ENCODE results near the gene KCNMA1.

Gene KCNMA1

DNA sequence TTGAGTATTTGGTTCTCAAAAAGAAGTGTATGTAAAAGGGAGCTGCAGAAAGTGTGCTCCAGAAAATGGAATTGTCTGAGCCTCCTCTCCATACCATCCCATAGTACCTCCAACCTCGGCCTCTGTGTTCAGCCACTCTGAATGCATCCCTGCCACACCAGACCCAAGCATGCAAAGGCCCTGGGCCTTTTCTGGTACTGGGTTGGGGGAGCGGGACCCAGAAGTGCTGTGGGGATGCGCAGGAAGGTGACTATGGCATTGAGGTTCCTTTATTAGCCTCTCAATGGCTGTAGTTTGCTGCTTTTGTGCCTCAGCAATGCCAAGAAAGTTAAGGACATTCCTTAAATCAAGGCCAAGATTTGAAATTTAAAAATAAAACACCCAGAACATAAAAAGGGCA is 2.1 kb upstream of the KCNMA1 start:
- no peak overlapping the region for H3K4me2 ChIP-seq
- no peak overlapping the region for H3K9ac ChIP-seq

DNA sequence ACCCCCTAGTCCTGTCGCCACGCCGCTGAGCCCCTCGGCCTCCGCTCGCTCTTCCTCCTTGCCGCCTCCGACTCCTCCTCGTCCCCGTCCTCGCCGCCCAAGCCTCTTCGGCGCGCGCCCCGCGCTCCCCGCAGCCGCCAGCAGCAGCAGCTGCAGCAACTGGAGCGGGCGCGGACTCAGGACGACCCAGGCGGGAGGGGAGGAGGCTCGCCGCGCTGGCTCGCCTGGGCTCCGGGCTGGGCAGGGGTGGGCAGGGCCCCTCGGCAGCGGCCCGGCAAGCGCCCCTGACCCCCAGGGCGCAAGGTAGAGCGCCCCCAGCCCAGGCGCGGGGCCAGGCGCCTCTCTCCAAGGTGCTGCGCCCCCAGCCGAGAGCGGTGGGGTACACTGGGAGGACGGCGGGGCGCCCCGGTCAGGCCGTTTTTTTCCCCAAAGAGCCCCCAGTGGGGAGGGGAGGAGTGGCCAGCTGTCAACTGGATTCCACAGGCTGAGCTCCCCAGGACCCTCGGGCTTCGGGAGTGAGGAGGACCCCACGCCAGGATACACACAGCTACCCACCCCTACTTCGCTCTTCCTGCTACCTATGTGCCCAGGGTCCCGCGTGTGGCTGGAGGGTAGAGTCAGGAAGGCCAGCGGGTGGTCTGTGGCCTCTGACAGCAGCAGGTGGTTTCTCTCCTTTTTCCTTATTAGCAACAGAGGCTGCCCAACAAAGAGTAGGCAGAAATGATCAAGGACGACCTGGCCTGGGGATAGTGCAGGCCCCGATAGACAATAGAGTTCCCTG is 903 bp upstream of the KCNMA1 start:
- no peak overlapping the region for H3K9ac ChIP-seq
- no peaks in the 10 kb centered on the region for H3K36me3 ChIP-seq (ENCODE audit: insufficient read depth)
- no peaks in the 10 kb centered on the region for H3K27me3 ChIP-seq (ENCODE audit: insufficient read depth, low read depth)
- H3K4me3 ChIP-seq (IDR thresholded peaks at IDR 0.05; ENCODE audit: insufficient read depth, low read depth, low read length): no peak overlapping the region
- H2AFZ ChIP-seq (ENCODE audit: low read depth): no peak overlapping the region
- TF ChIP-seq, protein P1, sequence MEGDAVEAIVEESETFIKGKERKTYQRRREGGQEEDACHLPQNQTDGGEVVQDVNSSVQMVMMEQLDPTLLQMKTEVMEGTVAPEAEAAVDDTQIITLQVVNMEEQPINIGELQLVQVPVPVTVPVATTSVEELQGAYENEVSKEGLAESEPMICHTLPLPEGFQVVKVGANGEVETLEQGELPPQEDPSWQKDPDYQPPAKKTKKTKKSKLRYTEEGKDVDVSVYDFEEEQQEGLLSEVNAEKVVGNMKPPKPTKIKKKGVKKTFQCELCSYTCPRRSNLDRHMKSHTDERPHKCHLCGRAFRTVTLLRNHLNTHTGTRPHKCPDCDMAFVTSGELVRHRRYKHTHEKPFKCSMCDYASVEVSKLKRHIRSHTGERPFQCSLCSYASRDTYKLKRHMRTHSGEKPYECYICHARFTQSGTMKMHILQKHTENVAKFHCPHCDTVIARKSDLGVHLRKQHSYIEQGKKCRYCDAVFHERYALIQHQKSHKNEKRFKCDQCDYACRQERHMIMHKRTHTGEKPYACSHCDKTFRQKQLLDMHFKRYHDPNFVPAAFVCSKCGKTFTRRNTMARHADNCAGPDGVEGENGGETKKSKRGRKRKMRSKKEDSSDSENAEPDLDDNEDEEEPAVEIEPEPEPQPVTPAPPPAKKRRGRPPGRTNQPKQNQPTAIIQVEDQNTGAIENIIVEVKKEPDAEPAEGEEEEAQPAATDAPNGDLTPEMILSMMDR (conservative IDR thresholded peaks at IDR 0.05; ENCODE audit: low read depth, low read length): no peak
- H3K4me1 ChIP-seq (ENCODE audit: low read depth, poor library complexity, severe bottlenecking): peaks cover 5% of the 10 kb centered on the region
- no peaks in the 10 kb centered on the region for H4K20me1 ChIP-seq (ENCODE audit: insufficient read depth)
- no peak overlapping the region for H3K4me2 ChIP-seq
- no peaks in the 10 kb centered on the region for H3K79me2 ChIP-seq (ENCODE audit: insufficient read depth, low read depth)
- no peak overlapping the region for H3K27ac ChIP-seq

More for the DNA sequence above, 2.1 kb upstream of the KCNMA1 start:
- Histone ChIP-seq H3K79me2 (ENCODE audit: insufficient read depth, low read depth) (no peaks in the 10 kb centered on the region), H3K36me3 (ENCODE audit: insufficient read depth) (no peaks in the 10 kb centered on the region), H3K27me3 (ENCODE audit: insufficient read depth, low read depth) (no peaks in the 10 kb centered on the region), H3K4me1 (ENCODE audit: low read depth, poor library complexity, severe bottlenecking) (peaks cover 5% of the 10 kb centered on the region), H3K27ac (no peak overlapping the region), H2AFZ (ENCODE audit: low read depth) (no peak overlapping the region), H4K20me1 (ENCODE audit: insufficient read depth) (no peaks in the 10 kb centered on the region), H3K4me3 (IDR thresholded peaks at IDR 0.05; ENCODE audit: insufficient read depth, low read depth, low read length) (no peak overlapping the region)
- TF ChIP-seq, protein P1 (conservative IDR thresholded peaks at IDR 0.05; ENCODE audit: low read depth, low read length): no peak

DNA sequence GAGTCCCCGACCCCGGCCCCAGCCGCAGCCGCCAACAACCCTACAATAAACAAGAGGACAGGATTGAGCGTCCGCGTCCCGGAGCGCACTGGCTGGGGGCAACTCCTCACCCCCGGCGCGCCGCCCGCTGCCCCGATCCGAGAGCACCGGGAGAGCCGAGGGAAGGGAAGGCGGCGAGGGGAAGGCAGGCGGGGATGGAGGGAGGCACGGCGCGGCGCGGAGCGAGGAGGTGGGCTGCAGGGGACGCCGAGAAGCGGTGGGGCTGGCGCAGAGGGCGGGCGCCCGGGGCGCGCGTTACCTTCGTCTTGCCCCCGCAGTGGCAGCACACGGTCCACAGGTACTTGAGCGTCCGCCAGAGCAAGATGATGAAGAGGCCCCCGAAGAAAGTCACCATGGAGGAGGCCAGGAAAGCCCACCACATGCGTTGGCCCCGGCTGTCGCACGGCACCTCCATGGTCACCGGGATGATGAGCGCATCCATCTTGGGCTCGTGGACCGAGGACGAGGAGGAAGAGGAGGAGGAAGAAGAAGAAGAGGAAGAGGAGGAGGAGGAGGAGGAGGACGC is 559 bp downstream of the KCNMA1 start:
- Histone ChIP-seq H3K4me2 (peak overlapping the region; percentile 21; the same call in 1 of the 2 replicates), H3K27me3 (ENCODE audit: insufficient read depth, low read depth) (no peaks in the 10 kb centered on the region), H3K79me2 (ENCODE audit: insufficient read depth, low read depth) (no peaks in the 10 kb centered on the region), H3K4me1 (ENCODE audit: low read depth, poor library complexity, severe bottlenecking) (peaks cover 5% of the 10 kb centered on the region), H3K4me3 (IDR thresholded peaks at IDR 0.05; ENCODE audit: insufficient read depth, low read depth, low read length) (no peak overlapping the region), H3K36me3 (ENCODE audit: insufficient read depth) (no peaks in the 10 kb centered on the region), H4K20me1 (ENCODE audit: insufficient read depth) (no peaks in the 10 kb centered on the region), H2AFZ (ENCODE audit: low read depth) (peak overlapping the region; percentile 57; the same call in 1 of the 2 replicates), H3K9ac (no peak overlapping the region), H3K27ac (no peak overlapping the region)
- TF ChIP-seq, protein P1 (conservative IDR thresholded peaks at IDR 0.05; ENCODE audit: low read depth, low read length): no peak

DNA sequence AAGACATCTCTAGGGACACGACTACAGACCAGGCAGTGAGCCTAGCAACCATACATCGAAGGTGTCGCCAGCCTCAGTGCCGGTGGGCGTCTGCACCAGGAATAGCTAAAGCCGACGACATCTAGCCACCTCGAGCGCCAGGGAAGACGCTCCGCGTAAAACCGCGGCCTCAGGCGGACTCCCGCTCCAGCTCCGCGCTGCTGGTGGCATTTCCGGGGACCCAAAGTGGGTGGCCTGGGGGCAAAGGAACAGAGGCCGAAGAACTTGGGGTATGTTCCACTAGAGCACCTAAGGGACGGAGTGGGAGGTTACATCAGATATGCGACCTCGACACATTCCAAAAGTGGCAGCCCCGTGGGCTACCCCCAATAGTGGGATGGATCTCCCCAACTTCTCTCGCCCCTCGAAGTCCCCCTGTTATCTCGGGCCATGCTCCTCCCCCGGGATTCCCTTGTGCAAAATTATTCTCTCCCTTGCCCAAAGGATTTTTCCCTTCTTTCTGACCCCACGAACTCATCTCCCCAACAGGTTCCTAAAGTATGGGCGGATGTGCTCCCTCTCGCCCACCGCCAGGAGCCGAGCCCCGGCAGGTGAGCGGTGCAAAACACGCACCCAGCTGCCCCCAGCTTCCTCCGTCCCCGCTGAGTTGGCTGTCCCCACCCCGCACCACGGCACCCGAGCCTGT is 1.2 kb downstream of the KCNMA1 start:
- Histone ChIP-seq H3K4me3 (IDR thresholded peaks at IDR 0.05; ENCODE audit: insufficient read depth, low read depth, low read length) (no peak overlapping the region), H3K27me3 (ENCODE audit: insufficient read depth, low read depth) (no peaks in the 10 kb centered on the region), H3K4me2 (no peak overlapping the region)

More for the DNA sequence above, 1.2 kb downstream of the KCNMA1 start:
- H3K27ac ChIP-seq: no peak overlapping the region
- H3K4me1 ChIP-seq (ENCODE audit: low read depth, poor library complexity, severe bottlenecking): peaks cover 3% of the 10 kb centered on the region
- no peaks in the 10 kb centered on the region for H3K79me2 ChIP-seq (ENCODE audit: insufficient read depth, low read depth)
- no peaks in the 10 kb centered on the region for H4K20me1 ChIP-seq (ENCODE audit: insufficient read depth)
- no peak overlapping the region for H2AFZ ChIP-seq (ENCODE audit: low read depth)
- no peak overlapping the region for H3K9ac ChIP-seq
- no peaks in the 10 kb centered on the region for H3K36me3 ChIP-seq (ENCODE audit: insufficient read depth)
- TF ChIP-seq, protein P1 (conservative IDR thresholded peaks at IDR 0.05; ENCODE audit: low read depth, low read length): no peak

Data from KMS-11 (cell line).